ENCODE measurements around the gene USP40. TPM values are rescaled to one million over a fixed set of nuclear protein-coding genes. Genes with fewer than 3 reads are reported as not detected.

USP40 gene
- total RNA-seq, 1 experiment from 2014 or later = 10.3 TPM

- no peak for TF ChIP-seq AFF4 (CRISPR knock-in tag; IDR thresholded peaks at IDR 0.05; ENCODE audit: borderline replicate concordance)
- TF ChIP-seq ZSCAN18 (CRISPR knock-in tag; IDR thresholded peaks at IDR 0.05) = no peak
- no peak for TF ChIP-seq EMX1 (CRISPR knock-in tag; IDR thresholded peaks at IDR 0.05)
- TF ChIP-seq IRF2 (CRISPR knock-in tag; IDR thresholded peaks at IDR 0.05; ENCODE audit: borderline replicate concordance, low read depth) = no peak
- TF ChIP-seq, protein P1, sequence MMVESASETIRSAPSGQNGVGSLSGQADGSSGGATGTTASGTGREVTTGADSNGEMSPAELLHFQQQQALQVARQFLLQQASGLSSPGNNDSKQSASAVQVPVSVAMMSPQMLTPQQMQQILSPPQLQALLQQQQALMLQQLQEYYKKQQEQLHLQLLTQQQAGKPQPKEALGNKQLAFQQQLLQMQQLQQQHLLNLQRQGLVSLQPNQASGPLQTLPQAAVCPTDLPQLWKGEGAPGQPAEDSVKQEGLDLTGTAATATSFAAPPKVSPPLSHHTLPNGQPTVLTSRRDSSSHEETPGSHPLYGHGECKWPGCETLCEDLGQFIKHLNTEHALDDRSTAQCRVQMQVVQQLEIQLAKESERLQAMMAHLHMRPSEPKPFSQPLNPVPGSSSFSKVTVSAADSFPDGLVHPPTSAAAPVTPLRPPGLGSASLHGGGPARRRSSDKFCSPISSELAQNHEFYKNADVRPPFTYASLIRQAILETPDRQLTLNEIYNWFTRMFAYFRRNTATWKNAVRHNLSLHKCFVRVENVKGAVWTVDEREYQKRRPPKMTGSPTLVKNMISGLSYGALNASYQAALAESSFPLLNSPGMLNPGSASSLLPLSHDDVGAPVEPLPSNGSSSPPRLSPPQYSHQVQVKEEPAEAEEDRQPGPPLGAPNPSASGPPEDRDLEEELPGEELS (CRISPR knock-in tag; IDR thresholded peaks at IDR 0.05) = no peak
These were observed 127.9 kb downstream of the USP40 start (continued) for GRCh38 chr2:233438573-233439147.

GRCh38 chr2:233437439-233437955, 129.1 kb downstream of the USP40 start:
- H3K4me1 Mint-ChIP-seq = no peaks in the 10 kb centered on the region
- CTCF ChIA-PET = interaction anchor here (1.3 kb wide), 1 partner anchor 10 kb away, joined by 4 read pairs; no protein-coding TSS in a partner anchor
- POLR2A ChIA-PET = no interaction called here
- no peak overlapping the region for H3K4me3 Mint-ChIP-seq
- no peak for ATAC-seq
- no peak overlapping the region for H3K27ac Mint-ChIP-seq
- no peaks in the 10 kb centered on the region for H3K27me3 Mint-ChIP-seq (ENCODE audit: low read depth)
- peaks cover 5% of the 10 kb centered on the region; the same call in 1 of the 2 replicates for H3K36me3 Mint-ChIP-seq
- H3K9me3 Mint-ChIP-seq = peaks cover 4% of the 10 kb centered on the region; the same call in 1 of the 2 replicates
- no peak for DNase-seq (ENCODE audit: low spot score)
- TF ChIP-seq NR3C1 (CRISPR knock-in tag; conservative IDR thresholded peaks at IDR 0.05; ENCODE audit: low read depth) (no peak), ZNF138 (CRISPR knock-in tag; conservative IDR thresholded peaks at IDR 0.05) (no peak), JAZF1 (CRISPR knock-in tag; IDR thresholded peaks at IDR 0.05) (no peak), FOXJ3 (CRISPR knock-in tag; IDR thresholded peaks at IDR 0.05; ENCODE audit: borderline replicate concordance) (no peak), GABPB1 (CRISPR knock-in tag; IDR thresholded peaks at IDR 0.05) (no peak), ZNF121 (CRISPR knock-in tag; IDR thresholded peaks at IDR 0.05) (no peak), ETV6 (CRISPR knock-in tag; IDR thresholded peaks at IDR 0.05) (no peak), AR (CRISPR knock-in tag; IDR thresholded peaks at IDR 0.05) (no peak), CBFB (CRISPR knock-in tag; IDR thresholded peaks at IDR 0.05; ENCODE audit: low read depth) (no peak), ZNF512 (CRISPR knock-in tag; IDR thresholded peaks at IDR 0.05; ENCODE audit: borderline replicate concordance) (no peak), PRRX2 (CRISPR knock-in tag; IDR thresholded peaks at IDR 0.05) (no peak), RELA (CRISPR knock-in tag; IDR thresholded peaks at IDR 0.05; ENCODE audit: borderline replicate concordance) (no peak)
- TF ChIP-seq, protein P2, sequence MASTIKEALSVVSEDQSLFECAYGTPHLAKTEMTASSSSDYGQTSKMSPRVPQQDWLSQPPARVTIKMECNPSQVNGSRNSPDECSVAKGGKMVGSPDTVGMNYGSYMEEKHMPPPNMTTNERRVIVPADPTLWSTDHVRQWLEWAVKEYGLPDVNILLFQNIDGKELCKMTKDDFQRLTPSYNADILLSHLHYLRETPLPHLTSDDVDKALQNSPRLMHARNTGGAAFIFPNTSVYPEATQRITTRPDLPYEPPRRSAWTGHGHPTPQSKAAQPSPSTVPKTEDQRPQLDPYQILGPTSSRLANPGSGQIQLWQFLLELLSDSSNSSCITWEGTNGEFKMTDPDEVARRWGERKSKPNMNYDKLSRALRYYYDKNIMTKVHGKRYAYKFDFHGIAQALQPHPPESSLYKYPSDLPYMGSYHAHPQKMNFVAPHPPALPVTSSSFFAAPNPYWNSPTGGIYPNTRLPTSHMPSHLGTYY (CRISPR knock-in tag; IDR thresholded peaks at IDR 0.05) = no peak
